Measurements from ENCODE around the gene CHST4. TPM values are rescaled to one million over a fixed set of nuclear protein-coding genes. Genes with fewer than 3 reads are reported as not detected.
"Not testable (repeated sequence)": the region's sequence is repeated elsewhere in the genome, so short reads cannot be mapped to it uniquely, and the experiment has no call there.

The CHST4 gene
- total RNA-seq, 1 donor from 2014 or later, result 0.21 TPM

DNA sequence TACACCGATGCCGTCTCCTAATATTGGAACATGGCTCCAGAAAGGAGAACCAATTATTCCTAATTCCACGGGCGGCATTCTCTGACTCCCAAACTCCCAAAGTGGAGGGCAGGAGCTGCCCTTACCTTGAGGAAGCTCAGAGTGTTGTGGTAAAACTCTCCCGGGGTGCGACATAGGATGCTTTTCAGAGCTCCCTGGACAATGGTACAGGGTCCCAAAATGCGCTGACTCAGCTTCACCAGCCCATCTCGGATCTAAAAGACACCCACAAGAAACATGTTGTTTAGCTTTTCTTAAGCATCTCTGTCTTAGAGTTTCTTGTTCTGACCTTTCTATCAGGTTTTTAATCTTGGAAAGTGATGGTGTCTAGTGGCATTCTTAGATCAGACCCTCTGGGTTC is 43.9 kb downstream of the CHST4 start:
- DNase-seq, result no peak

DNA sequence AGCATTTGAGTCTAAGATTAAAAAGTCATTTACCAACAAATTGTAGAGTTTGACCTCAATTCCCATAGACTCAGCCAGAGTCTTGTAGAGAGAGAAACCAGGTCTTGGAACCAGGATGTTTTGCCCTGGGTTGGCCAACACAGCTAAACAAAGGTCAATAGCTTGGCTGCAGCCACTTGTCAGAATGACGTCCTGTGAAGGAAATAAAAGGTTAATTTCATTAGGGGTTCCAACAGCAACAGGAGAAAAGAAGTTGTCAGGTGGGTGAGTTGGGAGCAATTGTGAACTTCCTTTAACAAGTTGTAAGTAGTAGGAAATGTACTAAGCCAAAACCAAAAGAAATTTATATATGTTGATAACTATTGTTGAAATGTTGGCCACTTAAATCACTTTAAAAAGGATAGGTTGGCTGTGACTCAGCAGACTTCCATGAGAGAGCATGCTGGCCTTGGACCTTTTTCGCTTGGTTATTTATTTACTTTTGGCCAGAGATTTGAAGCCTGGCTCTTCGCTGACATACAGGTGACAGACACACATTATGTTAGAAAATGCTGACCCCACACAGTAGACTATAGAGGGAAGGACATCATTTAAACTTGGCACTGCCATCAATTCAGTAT is 46.4 kb downstream of the CHST4 start:
- no peak for DNase-seq

DNA sequence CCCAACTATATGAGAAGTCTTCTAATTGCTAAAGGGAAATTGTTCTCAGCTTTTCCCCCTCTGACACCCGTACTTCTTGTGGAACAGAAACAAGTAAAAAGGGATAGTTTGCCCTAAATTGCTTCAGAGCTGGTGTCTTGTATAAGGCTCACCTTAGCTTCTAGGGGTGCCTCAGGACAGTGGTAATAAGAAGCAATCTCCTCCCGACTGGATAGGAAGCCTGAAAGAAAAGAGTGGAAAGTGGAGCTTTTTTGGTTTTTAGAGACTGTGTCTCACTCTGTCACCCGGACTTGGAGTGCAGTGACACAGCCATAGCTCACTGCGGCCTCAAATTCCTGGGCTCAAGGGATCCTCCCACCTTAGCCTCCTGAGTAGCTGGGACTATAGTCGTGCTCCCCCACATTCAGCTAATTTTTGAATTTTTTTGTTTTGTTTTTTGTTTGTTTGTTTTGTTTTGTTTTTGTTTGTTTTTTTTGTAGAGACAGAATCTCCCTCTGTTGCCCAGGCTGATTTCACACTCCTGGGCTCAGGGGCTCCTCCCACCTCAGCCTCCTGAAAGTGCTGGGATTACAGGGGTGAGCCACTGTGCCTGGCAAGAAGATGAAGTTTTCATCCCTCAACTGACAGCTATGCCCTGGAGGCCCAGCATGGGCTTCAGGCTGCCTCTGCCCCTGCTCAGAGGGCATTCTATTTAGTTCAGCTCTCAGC is 47.3 kb downstream of the CHST4 start:
- no peak for DNase-seq

DNA sequence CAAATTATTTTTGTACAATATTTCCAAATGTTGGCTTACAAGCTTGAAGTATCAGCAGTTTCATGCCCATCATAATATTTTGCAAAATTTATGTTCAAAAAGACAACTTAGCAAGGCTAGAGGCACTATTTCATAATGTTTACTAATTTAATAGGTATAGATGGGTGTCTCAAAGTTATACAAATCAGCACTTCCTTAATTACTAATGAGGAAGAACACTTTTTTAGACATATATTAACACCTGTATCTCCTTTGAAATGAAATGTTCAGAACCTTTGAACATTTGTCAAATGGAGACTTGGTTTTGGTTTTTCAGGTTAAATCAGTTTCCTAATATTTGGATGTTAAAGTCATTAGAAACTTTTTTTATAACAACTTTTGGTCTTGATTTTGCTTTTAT is 48.5 kb downstream of the CHST4 start:
- DNase-seq, result no peak

DNA sequence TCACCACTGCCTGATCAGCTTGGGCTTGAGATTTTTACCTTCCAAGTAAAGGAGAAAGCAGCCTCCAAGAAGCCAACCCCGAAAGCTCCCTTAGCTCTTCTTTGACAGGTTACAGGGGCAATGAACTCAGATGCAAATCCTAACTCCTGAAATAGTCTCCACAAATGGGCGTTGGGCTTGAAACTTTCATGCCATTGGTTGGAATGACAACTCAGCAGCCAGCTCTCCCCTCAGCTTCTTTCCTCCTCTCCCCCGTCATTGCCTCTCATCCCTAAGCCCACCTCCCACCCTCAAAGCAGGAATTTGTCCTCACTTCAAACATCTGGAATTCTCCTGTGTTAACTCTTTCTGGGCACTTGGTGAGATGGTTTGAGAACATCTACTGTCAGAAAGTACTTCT is 50.7 kb downstream of the CHST4 start, which contains the start of gene TAT:
TSS of gene TAT (minus strand) at position 122 of the 400 bp plus-strand sequence. CDS start 677 bp downstream, outside the sequence.
- DNase-seq, result no peak

DNA sequence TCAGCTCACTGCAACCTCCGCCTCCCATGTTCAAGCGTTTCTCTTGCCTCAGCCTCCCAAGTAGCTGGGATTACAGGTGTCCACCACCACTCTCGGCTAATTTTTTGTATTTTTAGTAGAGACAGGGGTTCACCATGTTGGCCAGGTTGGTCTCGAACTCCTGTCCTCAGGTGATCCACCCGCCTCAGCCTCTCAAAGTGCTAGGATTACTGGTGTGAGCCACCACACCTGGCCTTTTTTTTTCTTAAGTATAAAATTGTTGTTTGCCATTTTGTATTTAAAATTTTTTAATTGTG is 56.3 kb downstream of the CHST4 start:
- not testable (repeated sequence) for DNase-seq

DNA sequence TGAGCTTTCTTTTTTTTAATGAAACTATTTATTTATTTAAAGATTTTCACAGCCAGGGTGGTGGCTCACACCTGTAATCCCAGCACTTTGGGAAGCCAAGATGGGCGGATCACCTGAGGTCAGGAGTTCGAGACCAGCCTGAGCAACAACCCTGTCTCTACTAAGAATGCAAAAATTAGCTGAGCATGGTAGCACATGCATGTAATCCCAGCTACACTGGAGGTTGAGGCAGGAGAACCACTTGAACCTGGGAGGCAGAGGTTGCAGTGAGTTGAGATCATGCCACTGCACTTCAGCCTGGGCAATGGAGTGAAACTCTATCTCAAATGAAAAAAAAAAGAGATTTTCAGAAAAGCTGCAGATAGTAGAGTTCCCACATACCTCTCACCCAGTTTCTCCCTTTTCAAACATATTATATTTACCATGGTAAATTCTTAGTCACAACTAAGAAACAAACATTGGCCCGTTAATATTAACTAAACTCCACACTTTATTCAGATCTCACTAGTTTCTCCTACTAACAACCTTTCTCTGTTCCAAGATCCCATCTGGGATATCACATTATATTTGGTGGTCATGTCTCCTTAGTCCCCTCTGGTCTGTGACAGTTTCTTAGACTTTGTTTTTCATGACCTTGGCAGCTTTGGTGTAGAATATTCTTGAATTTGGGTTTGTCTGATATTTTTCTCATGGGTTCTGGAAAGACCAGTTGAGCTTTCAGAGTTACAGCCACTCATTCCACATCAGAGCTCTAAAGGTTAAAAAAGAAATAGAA is 58.5 kb downstream of the CHST4 start:
- no peak for DNase-seq

DNA sequence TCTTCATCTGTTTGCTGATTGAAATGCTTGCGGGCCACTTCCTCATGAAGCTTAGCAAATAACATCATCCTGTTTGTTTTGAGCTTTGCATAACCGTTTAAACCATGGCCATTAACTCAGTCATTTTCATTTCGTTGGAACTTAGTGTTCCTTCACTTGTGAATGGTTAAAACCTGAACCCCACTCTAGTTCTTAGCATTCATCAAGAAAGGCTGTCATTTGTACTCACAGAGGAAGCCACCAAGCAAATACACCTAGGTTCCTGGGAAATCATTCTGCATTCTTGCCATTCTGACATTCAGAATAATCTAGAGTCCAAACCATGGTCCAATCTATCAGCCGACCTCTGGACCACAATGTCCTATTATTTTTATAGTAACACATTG is 59.1 kb downstream of the CHST4 start:
- no peak for DNase-seq

Small RNA genes within 50 kb of the gene (small RNA-seq; reads per million reads assigned to genes)
- gene RNU6-1061P (ENCODE audit: low replicate concordance), result not detected

Other genes starting within 250 kb of the CHST4 start
- 47.6 TPM for gene CMTR2, start 237.0 kb upstream of the CHST4 start, total RNA-seq
- 0.31 TPM for gene CALB2, start 167.7 kb upstream of the CHST4 start, total RNA-seq
- not detected for gene TLE7, start 84.4 kb upstream of the CHST4 start, total RNA-seq
- gene ZNF23, start 64.2 kb upstream of the CHST4 start, total RNA-seq, result 13.3 TPM
- gene ZNF19, start 37.1 kb upstream of the CHST4 start, total RNA-seq, result 2.6 TPM
- gene TAT, start 50.7 kb downstream of the CHST4 start, total RNA-seq, result not detected
- gene MARVELD3, start 99.8 kb downstream of the CHST4 start, total RNA-seq, result 1.9 TPM
- 6.5 TPM for gene PHLPP2, start 198.3 kb downstream of the CHST4 start, total RNA-seq

Measured in tongue (tissue), 3 donors.